ENCODE results near the gene CREB5. TPM values are rescaled to one million over a fixed set of nuclear protein-coding genes. Genes with fewer than 3 reads are reported as not detected.
A peak's percentile ranks its signal among the peaks of the same experiment; 100 is the strongest.

The CREB5 gene
- total and polyA plus RNA-seq, 2 of the 8 experiments (the other 6 are each of a cell fraction or from before 2014, with no cell fraction given) = 2.4 to 2.7 TPM

- Histone ChIP-seq H3K23ac (ENCODE audit: insufficient read length) (no peak overlapping the region), H4K91ac (replicated peaks; ENCODE audit: insufficient read length, low read length) (no peak overlapping the region), H2BK120ac (replicated peaks; ENCODE audit: low read depth, low read length) (no peak overlapping the region), H4K8ac (ENCODE audit: extremely low read depth, insufficient read depth, low read length) (no peak overlapping the region), H2BK5ac (ENCODE audit: low read depth, low read length) (no peak overlapping the region), H3K9me3 (ENCODE audit: insufficient read depth in 2 of 2, low read depth in 1 of 2, low read length in 1 of 2) (no peaks in the 10 kb centered on the region), H2BK12ac (ENCODE audit: low read depth, low read length) (no peak overlapping the region), H3K79me2 (ENCODE audit: control insufficient read depth in 1 of 2, insufficient read depth in 2 of 2, low read length in 2 of 2) (no peaks in the 10 kb centered on the region), H2BK15ac (ENCODE audit: low read length) (0 out of 2 replicates have a peak overlapping the region, but pooled peaks have one; percentile 73), H3K18ac (ENCODE audit: extremely low read depth, low read length) (no peak overlapping the region), H3K4me2 (ENCODE audit: insufficient read depth in 1 of 2, low read depth in 2 of 2, low read length in 2 of 2) (no peak overlapping the region), H3K4me1 (replicated peaks in 1 of 4; ENCODE audit: control insufficient read depth in 3 of 4, insufficient read depth in 4 of 4, low read length in 3 of 4) (peaks cover 3 to 11% (median 6%) of the 10 kb centered on the region in 4 experiments; a peak in 4 of 7 replicates), H3K23me2 (ENCODE audit: low read depth, low read length) (no peaks in the 10 kb centered on the region), H3K27me3 (replicated peaks in 1 of 4; ENCODE audit: control insufficient read depth in 3 of 4, extremely low read depth in 1 of 4, insufficient read depth in 3 of 4, low read length in 3 of 4) (no peaks in the 10 kb centered on the region), H3K14ac (ENCODE audit: insufficient read length) (no peak overlapping the region), H2AFZ (ENCODE audit: low read length) (no peak overlapping the region), H3K79me1 (ENCODE audit: low read depth, low read length) (no peaks in the 10 kb centered on the region), H3K56ac (replicated peaks; ENCODE audit: insufficient read length, low read depth, low read length) (no peak overlapping the region), H4K20me1 (replicated peaks in 1 of 2; ENCODE audit: control insufficient read depth in 1 of 2, insufficient read depth in 2 of 2, low read length in 2 of 2) (no peaks in the 10 kb centered on the region), H3K36me3 (ENCODE audit: control insufficient read depth in 2 of 4, insufficient read depth in 4 of 4, low read length in 3 of 4) (no peaks in the 10 kb centered on the region; a peak in 1 of 8 replicates), H3K4me3 (ENCODE audit: extremely low read depth in 1 of 4, insufficient read depth in 2 of 4, low read depth in 3 of 4, low read length in 4 of 4) (no peak overlapping the region), H3K4ac (replicated peaks; ENCODE audit: insufficient read length, low read depth, low read length) (no peak overlapping the region), H4K5ac (ENCODE audit: insufficient read length, low read depth, low read length) (no peak overlapping the region), H3K27ac (ENCODE audit: low read depth, low read length) (no peak overlapping the region), H3K9ac (replicated peaks in 1 of 4; ENCODE audit: extremely low read depth in 1 of 4, low read depth in 3 of 4, low read length in 3 of 4) (no peak overlapping the region), H2BK20ac (ENCODE audit: low read length) (peak overlapping the region; percentile 84; the same call in 1 of the 2 replicates), H2AK5ac (ENCODE audit: low read depth, low read length) (no peak overlapping the region)
- ChIA-PET CTCF (ENCODE audit: partially characterized antibody) (interaction anchor here (0.9 to 1.2 kb wide), 5 partner anchors 10 to 281 kb away, joined by 3 read pairs; no protein-coding TSS in a partner anchor), POLR2A (ENCODE audit: partially characterized antibody) (interaction anchor here (0.6 kb wide), 1 partner anchor 131 kb away, joined by 3 read pairs; no protein-coding TSS in a partner anchor)
- DNase-seq (ENCODE audit: low read depth in 1 of 2, low spot score in 2 of 2) = no peak
- no peak for TF ChIP-seq EP300 (IDR thresholded peaks at IDR 0.05; ENCODE audit: borderline replicate concordance in 1 of 2, low read depth in 2 of 2, low read length in 2 of 2)
- no peak for TF ChIP-seq NANOG (IDR thresholded peaks at IDR 0.05; ENCODE audit: insufficient read depth, low read depth, low read length, poor library complexity, severe bottlenecking)
- TF ChIP-seq CEBPB (IDR thresholded peaks at IDR 0.05; ENCODE audit: low read depth, low read length) = no peak
- TF ChIP-seq RFX5 (IDR thresholded peaks at IDR 0.05; ENCODE audit: borderline replicate concordance, low read depth, low read length) = no peak
- no peak for TF ChIP-seq GTF2F1 (IDR thresholded peaks at IDR 0.05; ENCODE audit: borderline replicate concordance, low read depth, low read length)
- no peak for TF ChIP-seq SRF (IDR thresholded peaks at IDR 0.05; ENCODE audit: low read depth, low read length)
- TF ChIP-seq EGR1 (IDR thresholded peaks at IDR 0.05; ENCODE audit: borderline replicate concordance, low read depth, low read length) = no peak
- TF ChIP-seq CTCF (IDR thresholded peaks at IDR 0.05; ENCODE audit: control extremely low read depth in 1 of 3, insufficient read depth in 1 of 3, low read depth in 1 of 3, low read length in 3 of 3) = no peak
- TF ChIP-seq EZH2 (IDR thresholded peaks at IDR 0.05; ENCODE audit: low read depth, low read length, severe bottlenecking) = no peak
- TF ChIP-seq POLR2AphosphoS5 (IDR thresholded peaks at IDR 0.05; ENCODE audit: low read depth, low read length) = no peak
- no peak for FAIRE-seq
- WGBS, 2 experiments (ENCODE audit: extremely low coverage in 1 of 2, insufficient coverage in 1 of 2, insufficient read length in 1 of 2, insufficient replicate concordance in 2 of 2, low coverage in 1 of 2, low lambda C conversion rate in 2 of 2, missing lambda C conversion rate in 1 of 2) = 80% methylated on average over 5 of the region's 5 CpGs; no CpG with 5 or more reads in 1 of the 2 experiments
These were observed 326.1 kb downstream of the CREB5 start for GRCh38 chr7:28738412-28738811.
